HG03159 (cell line): ENCODE measurements around the gene ELMO3.

Experiments used
- ATAC-seq: cut with Tn5 transposase; IDR thresholded peaks from one replicate; pipeline ENCODE4 v1.9.1; 2021; ENCODE audit warnings: mild to moderate bottlenecking, moderate library complexity; ENCODE audit not compliant: unreplicated experiment

The ELMO3 gene

GRCh38 chr16:67237396-67238277 is 38.7 kb downstream of the ELMO3 start:
- ATAC-seq = no peak

GRCh38 chr16:67238278-67238575 is 39.3 kb downstream of the ELMO3 start:
- no peak for ATAC-seq

GRCh38 chr16:67238806-67239470 is 40.0 kb downstream of the ELMO3 start:
- no peak for ATAC-seq

GRCh38 chr16:67240506-67240905 is 41.6 kb downstream of the ELMO3 start:
- ATAC-seq = no peak

- ATAC-seq = no peak
Observed at GRCh38 chr16:67241008-67241900, 42.3 kb downstream of the ELMO3 start.

GRCh38 chr16:67242138-67242730 is 43.3 kb downstream of the ELMO3 start:
- ATAC-seq = no peak

- ATAC-seq = no peak
Observed at GRCh38 chr16:67243481-67243880, 44.5 kb downstream of the ELMO3 start.

- ATAC-seq = peak; percentile 57
Observed at GRCh38 chr16:67244387-67245185, 45.7 kb downstream of the ELMO3 start.

GRCh38 chr16:67245186-67245585 is 46.3 kb downstream of the ELMO3 start:
- no peak for ATAC-seq

GRCh38 chr16:67245674-67246080 is 46.7 kb downstream of the ELMO3 start:
- ATAC-seq = no peak

GRCh38 chr16:67246081-67246755 is 47.3 kb downstream of the ELMO3 start:
- ATAC-seq = no peak

- ATAC-seq = no peak
Observed at GRCh38 chr16:67246756-67247191, 47.8 kb downstream of the ELMO3 start.

GRCh38 chr16:67247192-67248072 is 48.5 kb downstream of the ELMO3 start, which contains the start of gene FHOD1:
TSS of gene FHOD1 (minus strand) at chr16:67247481. CDS start at chr16:67247410, 71 bp downstream.
- peak; percentile 55 for ATAC-seq

GRCh38 chr16:67248073-67248400 is 49.1 kb downstream of the ELMO3 start:
- no peak for ATAC-seq

GRCh38 chr16:67248401-67249177 is 49.7 kb downstream of the ELMO3 start, which contains the start of gene SLC9A5:
TSS of gene SLC9A5 (plus strand) at chr16:67248979. CDS start at chr16:67249015, 36 bp downstream.
- no peak for ATAC-seq

- no peak for ATAC-seq
Observed at GRCh38 chr16:67249178-67250044, 50.5 kb downstream of the ELMO3 start.

- ATAC-seq = no peak
Observed at GRCh38 chr16:67250045-67250327, 51.1 kb downstream of the ELMO3 start.
